Measurements from ENCODE around the gene UFD1. TPM values are rescaled to one million over a fixed set of nuclear protein-coding genes. Genes with fewer than 3 reads are reported as not detected.

UFD1 gene
- total RNA-seq, 1 experiment from 2014 or later: 74.4 TPM

GRCh38 chr22:19483481-19484244 lies 4.7 kb upstream of the UFD1 start:
- Histone ChIP-seq H2AFZ (ENCODE audit: low read length) (no peak overlapping the region), H2BK15ac (ENCODE audit: low read depth, low read length) (no peak overlapping the region), H3K9me3 (ENCODE audit: control insufficient read depth, low read depth, low read length) (no peaks in the 10 kb centered on the region), H3K9ac (ENCODE audit: extremely low read depth, insufficient read length, low read length) (no peak overlapping the region), H3K4me1 (ENCODE audit: insufficient read depth, low read length) (peaks cover 3% of the 10 kb centered on the region; the same call in 1 of the 2 replicates), H3K56ac (ENCODE audit: insufficient read length, low read depth, low read length) (no peak overlapping the region), H3K14ac (ENCODE audit: insufficient read depth, low read length) (no peak overlapping the region), H4K8ac (replicated peaks; ENCODE audit: insufficient read length, low read depth, low read length) (no peak overlapping the region), H3K4me2 (ENCODE audit: insufficient read depth, insufficient read length, low read length) (no peak overlapping the region), H3K18ac (ENCODE audit: insufficient read length, low read depth, low read length) (no peak overlapping the region), H4K5ac (ENCODE audit: insufficient read length, low read depth, low read length) (no peak overlapping the region), H3K27me3 (ENCODE audit: insufficient read depth, low read length) (no peaks in the 10 kb centered on the region), H2BK20ac (ENCODE audit: low read depth, low read length, poor library complexity, severe bottlenecking) (no peak overlapping the region), H2BK12ac (ENCODE audit: insufficient read length, low read depth, low read length) (no peak overlapping the region), H3K27ac (ENCODE audit: insufficient read length, low read depth, low read length) (no peak overlapping the region), H4K20me1 (ENCODE audit: control insufficient read depth, insufficient read depth, insufficient read length) (no peaks in the 10 kb centered on the region), H3T11ph (ENCODE audit: low read length) (no peak overlapping the region), H2BK120ac (ENCODE audit: low read depth, low read length, poor library complexity, severe bottlenecking) (no peak overlapping the region), H3K79me2 (ENCODE audit: insufficient read depth, low read length) (peaks cover 4% of the 10 kb centered on the region; the same call in 1 of the 2 replicates), H3K4ac (ENCODE audit: low read depth, low read length) (no peak overlapping the region), H3K79me1 (ENCODE audit: insufficient read depth, low read depth, low read length, poor library complexity, severe bottlenecking) (no peaks in the 10 kb centered on the region), H3K23me2 (ENCODE audit: insufficient read length, low read depth, low read length, poor library complexity, severe bottlenecking) (peaks cover 7% of the 10 kb centered on the region), H4K91ac (ENCODE audit: insufficient read length, low read depth, low read length) (no peak overlapping the region), H3K23ac (ENCODE audit: insufficient read length, low read depth, low read length) (no peak overlapping the region), H2BK5ac (ENCODE audit: insufficient read length, low read length) (no peak overlapping the region), H2AK5ac (ENCODE audit: insufficient read length, low read length) (no peak overlapping the region)
- Mint-ChIP-seq H3K27ac (no peak overlapping the region), H3K4me3 (no peak overlapping the region), H3K4me1 (peaks cover 8 to 10% of the 10 kb centered on the region in 2 experiments), H3K36me3 (ENCODE audit: insufficient read depth in 1 of 3, low read depth in 3 of 3) (peaks cover 28 to 56% (median 52%) of the 10 kb centered on the region in 3 experiments), H3K9me3 (no peaks in the 10 kb centered on the region), H3K27me3 (ENCODE audit: low read depth) (no peaks in the 10 kb centered on the region; the same call in 1 of the 2 replicates)
- no peak for DNase-seq
- no CpG with 5 or more reads among the region's 8 CpGs for WGBS (ENCODE audit: extremely low coverage, insufficient read length, low lambda C conversion rate)
- no peak for TF ChIP-seq CTCF (conservative IDR thresholded peaks at IDR 0.05)

All from H9 (cell line).